Panc1 (cell line): Measurements from ENCODE around the gene NCAPG2.

Source experiments
- POLR2AphosphoS5 ChIP-seq: IDR thresholded peaks from 2 replicates; pipeline ENCODE4 v1.6.1; 2012; ENCODE audit warnings: mild to moderate bottlenecking, low read depth, low read length, moderate library complexity
- REST ChIP-seq, 2 experiments: IDR thresholded peaks; 2 replicates each; pipeline ENCODE4 v1.6.1; 2011 to 2012; ENCODE audit warnings: low read depth in 2 of 2, control low read depth in 1 of 2, low read length in 1 of 2, mild to moderate bottlenecking in 1 of 2, moderate library complexity in 1 of 2; ENCODE audit not compliant: insufficient read depth in 1 of 2
- TF ChIP-seq, protein P1 (sequence below): fragments of 450-650 bp; IDR thresholded peaks from 2 replicates; pipeline ENCODE4 v1.5.1; 2017; ENCODE audit warnings: mild to moderate bottlenecking

- TF ChIP-seq, protein P1, sequence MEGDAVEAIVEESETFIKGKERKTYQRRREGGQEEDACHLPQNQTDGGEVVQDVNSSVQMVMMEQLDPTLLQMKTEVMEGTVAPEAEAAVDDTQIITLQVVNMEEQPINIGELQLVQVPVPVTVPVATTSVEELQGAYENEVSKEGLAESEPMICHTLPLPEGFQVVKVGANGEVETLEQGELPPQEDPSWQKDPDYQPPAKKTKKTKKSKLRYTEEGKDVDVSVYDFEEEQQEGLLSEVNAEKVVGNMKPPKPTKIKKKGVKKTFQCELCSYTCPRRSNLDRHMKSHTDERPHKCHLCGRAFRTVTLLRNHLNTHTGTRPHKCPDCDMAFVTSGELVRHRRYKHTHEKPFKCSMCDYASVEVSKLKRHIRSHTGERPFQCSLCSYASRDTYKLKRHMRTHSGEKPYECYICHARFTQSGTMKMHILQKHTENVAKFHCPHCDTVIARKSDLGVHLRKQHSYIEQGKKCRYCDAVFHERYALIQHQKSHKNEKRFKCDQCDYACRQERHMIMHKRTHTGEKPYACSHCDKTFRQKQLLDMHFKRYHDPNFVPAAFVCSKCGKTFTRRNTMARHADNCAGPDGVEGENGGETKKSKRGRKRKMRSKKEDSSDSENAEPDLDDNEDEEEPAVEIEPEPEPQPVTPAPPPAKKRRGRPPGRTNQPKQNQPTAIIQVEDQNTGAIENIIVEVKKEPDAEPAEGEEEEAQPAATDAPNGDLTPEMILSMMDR: no peak
- no peak for TF ChIP-seq REST (IDR thresholded peaks at IDR 0.05; ENCODE audit: insufficient read depth in 1 of 2, low read depth in 2 of 2, low read length in 1 of 2)
- no peak for TF ChIP-seq POLR2AphosphoS5
Observed at GRCh38 chr7:158616050-158616449, 88.6 kb downstream of the NCAPG2 start.
